Measurements from ENCODE around the gene ESR1.

DNA sequence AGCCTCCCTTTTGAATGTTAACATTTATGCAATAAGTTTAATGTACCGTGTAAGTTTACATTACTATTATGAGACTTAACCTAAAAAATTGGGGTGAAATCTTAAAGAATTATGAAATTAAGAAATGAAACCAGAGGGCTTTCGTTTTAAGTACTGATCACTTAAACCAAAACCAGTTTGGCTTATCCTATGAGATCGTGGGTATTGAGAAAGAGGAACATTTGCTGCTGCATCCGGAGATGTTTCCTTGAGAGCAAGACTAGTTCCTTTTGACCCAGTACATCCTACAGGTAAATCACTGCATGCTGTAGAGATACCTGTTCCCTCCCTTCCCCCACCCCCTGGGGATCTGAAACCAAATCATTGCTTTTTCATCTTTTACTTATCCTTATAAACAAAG lies 201.3 kb downstream of the ESR1 start:
- TF ChIP-seq, protein P1, sequence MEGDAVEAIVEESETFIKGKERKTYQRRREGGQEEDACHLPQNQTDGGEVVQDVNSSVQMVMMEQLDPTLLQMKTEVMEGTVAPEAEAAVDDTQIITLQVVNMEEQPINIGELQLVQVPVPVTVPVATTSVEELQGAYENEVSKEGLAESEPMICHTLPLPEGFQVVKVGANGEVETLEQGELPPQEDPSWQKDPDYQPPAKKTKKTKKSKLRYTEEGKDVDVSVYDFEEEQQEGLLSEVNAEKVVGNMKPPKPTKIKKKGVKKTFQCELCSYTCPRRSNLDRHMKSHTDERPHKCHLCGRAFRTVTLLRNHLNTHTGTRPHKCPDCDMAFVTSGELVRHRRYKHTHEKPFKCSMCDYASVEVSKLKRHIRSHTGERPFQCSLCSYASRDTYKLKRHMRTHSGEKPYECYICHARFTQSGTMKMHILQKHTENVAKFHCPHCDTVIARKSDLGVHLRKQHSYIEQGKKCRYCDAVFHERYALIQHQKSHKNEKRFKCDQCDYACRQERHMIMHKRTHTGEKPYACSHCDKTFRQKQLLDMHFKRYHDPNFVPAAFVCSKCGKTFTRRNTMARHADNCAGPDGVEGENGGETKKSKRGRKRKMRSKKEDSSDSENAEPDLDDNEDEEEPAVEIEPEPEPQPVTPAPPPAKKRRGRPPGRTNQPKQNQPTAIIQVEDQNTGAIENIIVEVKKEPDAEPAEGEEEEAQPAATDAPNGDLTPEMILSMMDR (IDR thresholded peaks at IDR 0.05; ENCODE audit: extremely low read depth in 1 of 2, insufficient read depth in 1 of 2, low read depth in 1 of 2, low read length in 2 of 2): no peak
- TF ChIP-seq EZH2 (IDR thresholded peaks at IDR 0.05; ENCODE audit: borderline replicate concordance, low read depth, low read length, severe bottlenecking) (no peak), POLR2AphosphoS5 (IDR thresholded peaks at IDR 0.05; ENCODE audit: insufficient read depth, low read depth, low read length) (no peak), POLR2A (IDR thresholded peaks at IDR 0.05; ENCODE audit: low read depth, low read length) (no peak), MYC (IDR thresholded peaks at IDR 0.05; ENCODE audit: low read depth, low read length) (no peak), JUN (IDR thresholded peaks at IDR 0.05; ENCODE audit: borderline replicate concordance, insufficient read depth, insufficient read length, low read depth) (no peak), GATA2 (IDR thresholded peaks at IDR 0.05; ENCODE audit: insufficient read depth, insufficient read length, low read depth, low read length) (no peak)
- TF ChIP-seq, protein P2, sequence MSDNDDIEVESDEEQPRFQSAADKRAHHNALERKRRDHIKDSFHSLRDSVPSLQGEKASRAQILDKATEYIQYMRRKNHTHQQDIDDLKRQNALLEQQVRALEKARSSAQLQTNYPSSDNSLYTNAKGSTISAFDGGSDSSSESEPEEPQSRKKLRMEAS (IDR thresholded peaks at IDR 0.05; ENCODE audit: insufficient read depth, insufficient read length): no peak
